Esophagus muscularis mucosa (tissue), 3 donors: ENCODE measurements around the gene BAIAP2.

Experiments
- POLR2A ChIP-seq: fragments of 450-650 bp; IDR thresholded peaks from one replicate; pipeline ENCODE4 v1.6.1; 2017; ENCODE audit warnings: antibody characterized with exemption, moderate library complexity, mild to moderate bottlenecking, low read depth
- TF ChIP-seq, protein P1 (sequence below), 3 experiments: fragments of 200-600 bp in 2 of 3; fragments of 450-650 bp in 1 of 3; sonication (generic) in 2 of 3; IDR thresholded peaks; one replicate each; pipeline ENCODE4 v1.5.1; 2017 to 2019; ENCODE audit warnings: antibody characterized with exemption in 3 of 3, mild to moderate bottlenecking in 2 of 3, moderate library complexity in 1 of 3

GRCh38 chr17:81074875-81075274 lies 39.9 kb downstream of the BAIAP2 start:
- TF ChIP-seq, protein P1, sequence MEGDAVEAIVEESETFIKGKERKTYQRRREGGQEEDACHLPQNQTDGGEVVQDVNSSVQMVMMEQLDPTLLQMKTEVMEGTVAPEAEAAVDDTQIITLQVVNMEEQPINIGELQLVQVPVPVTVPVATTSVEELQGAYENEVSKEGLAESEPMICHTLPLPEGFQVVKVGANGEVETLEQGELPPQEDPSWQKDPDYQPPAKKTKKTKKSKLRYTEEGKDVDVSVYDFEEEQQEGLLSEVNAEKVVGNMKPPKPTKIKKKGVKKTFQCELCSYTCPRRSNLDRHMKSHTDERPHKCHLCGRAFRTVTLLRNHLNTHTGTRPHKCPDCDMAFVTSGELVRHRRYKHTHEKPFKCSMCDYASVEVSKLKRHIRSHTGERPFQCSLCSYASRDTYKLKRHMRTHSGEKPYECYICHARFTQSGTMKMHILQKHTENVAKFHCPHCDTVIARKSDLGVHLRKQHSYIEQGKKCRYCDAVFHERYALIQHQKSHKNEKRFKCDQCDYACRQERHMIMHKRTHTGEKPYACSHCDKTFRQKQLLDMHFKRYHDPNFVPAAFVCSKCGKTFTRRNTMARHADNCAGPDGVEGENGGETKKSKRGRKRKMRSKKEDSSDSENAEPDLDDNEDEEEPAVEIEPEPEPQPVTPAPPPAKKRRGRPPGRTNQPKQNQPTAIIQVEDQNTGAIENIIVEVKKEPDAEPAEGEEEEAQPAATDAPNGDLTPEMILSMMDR (IDR thresholded peaks at IDR 0.05) = no peak
- no peak for TF ChIP-seq POLR2A
